Mesothelial cell of epicardium (in vitro differentiated cells): ENCODE results near the gene NAALADL2. TPM values are rescaled to one million over a fixed set of nuclear protein-coding genes. Genes with fewer than 3 reads are reported as not detected.

Experiments
- DNase-seq, 2 experiments: peaks; one replicate each; pipeline ENCODE4 v3.0.0; 2021; ENCODE audit warnings: low spot score in 2 of 2; ENCODE audit not compliant: unreplicated experiment in 2 of 2
- H3K27ac Mint-ChIP-seq: 2 replicates; pipeline ENCODE4 v1.8.0; 2021; ENCODE audit warnings: mixed read lengths
- H3K27me3 Mint-ChIP-seq: 2 replicates; pipeline ENCODE4 v1.8.0; 2021; ENCODE audit warnings: low read depth, mixed read lengths
- H3K36me3 Mint-ChIP-seq: 2 replicates; pipeline ENCODE4 v1.8.0; 2021; ENCODE audit warnings: mixed read lengths
- H3K4me1 Mint-ChIP-seq: 2 replicates; pipeline ENCODE4 v1.8.0; 2021; ENCODE audit warnings: mixed read lengths
- H3K4me3 Mint-ChIP-seq: 2 replicates; pipeline ENCODE4 v1.8.0; 2021; ENCODE audit warnings: mild to moderate bottlenecking, moderate library complexity, mixed read lengths
- H3K9me3 Mint-ChIP-seq: 2 replicates; pipeline ENCODE4 v1.8.0; 2021; ENCODE audit warnings: mixed read lengths
- CTCF ChIP-seq: fragments of 200-600 bp; sonication (generic); IDR thresholded peaks from one replicate; pipeline ENCODE4 v1.5.0; 2021; ENCODE audit warnings: antibody characterized with exemption; ENCODE audit not compliant: unreplicated experiment
- total RNA-seq: library from RNA; stranded (reverse); gene quantifications from 3 replicates; pipeline ENCODE4 v1.2.1, GENCODE V29; 2021

Gene NAALADL2
- total RNA-seq, 1 donor from 2014 or later: 27.9 TPM

DNA sequence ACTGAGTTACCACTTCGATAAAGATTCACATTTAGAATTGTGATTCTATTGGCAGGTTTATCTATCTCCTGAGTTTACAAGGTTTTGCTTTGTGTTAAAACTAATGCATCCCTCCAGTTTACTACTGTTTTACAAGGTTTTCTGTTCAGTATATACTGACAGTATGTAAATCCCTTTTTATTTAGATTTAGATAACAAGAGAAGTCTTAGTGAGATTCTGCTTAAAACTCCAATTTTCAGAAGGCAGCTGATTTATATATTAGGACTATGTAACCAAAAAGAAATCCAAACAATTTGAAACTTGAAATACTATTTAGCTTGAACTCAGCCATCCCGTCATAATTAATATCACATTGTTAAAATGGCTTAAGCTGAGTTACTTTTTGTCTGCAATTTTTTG, 619.2 kb downstream of the NAALADL2 start:
- Mint-ChIP-seq H3K4me1 (peaks cover 7% of the 10 kb centered on the region), H3K27me3 (peaks cover 8% of the 10 kb centered on the region), H3K4me3 (no peak overlapping the region), H3K27ac (no peak overlapping the region), H3K9me3 (no peaks in the 10 kb centered on the region), H3K36me3 (no peaks in the 10 kb centered on the region)
- no peak for TF ChIP-seq CTCF
- DNase-seq: no peak

DNA sequence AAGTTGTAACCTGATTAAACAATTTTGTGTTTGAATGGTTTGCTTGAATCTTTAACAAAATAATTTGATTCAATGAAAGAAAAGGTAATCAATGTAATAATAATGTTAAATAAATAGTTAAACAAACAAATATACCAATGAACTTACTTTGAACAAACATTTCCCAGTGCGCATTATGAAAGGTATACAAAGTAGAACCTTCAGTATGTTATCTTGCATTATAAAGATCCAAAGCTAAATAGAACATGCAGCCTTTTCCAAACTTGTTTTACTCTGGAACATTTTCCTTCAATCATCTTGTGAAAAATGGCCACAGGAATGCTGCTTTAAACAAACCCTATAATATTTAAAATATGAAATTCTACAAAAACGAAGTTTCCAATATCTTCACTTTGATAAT, 620.0 kb downstream of the NAALADL2 start:
- Mint-ChIP-seq H3K27me3 (peaks cover 8% of the 10 kb centered on the region), H3K4me1 (peaks cover 7% of the 10 kb centered on the region), H3K9me3 (no peaks in the 10 kb centered on the region), H3K4me3 (no peak overlapping the region), H3K36me3 (no peaks in the 10 kb centered on the region), H3K27ac (no peak overlapping the region)
- no peak for TF ChIP-seq CTCF
- no peak for DNase-seq

- no peak for TF ChIP-seq CTCF
- H3K4me3 Mint-ChIP-seq: no peak overlapping the region
Observed at GRCh38 chr3:175479800-175480199, 620.7 kb downstream of the NAALADL2 start.

GRCh38 chr3:175484666-175485065, 625.5 kb downstream of the NAALADL2 start:
- Mint-ChIP-seq H3K36me3 (no peaks in the 10 kb centered on the region), H3K9me3 (no peaks in the 10 kb centered on the region)
- TF ChIP-seq CTCF: no peak

More at GRCh38 chr3:175479800-175480199, 620.7 kb downstream of the NAALADL2 start:
- H3K36me3 Mint-ChIP-seq: no peaks in the 10 kb centered on the region
- peaks cover 6% of the 10 kb centered on the region for H3K27me3 Mint-ChIP-seq
- H3K4me1 Mint-ChIP-seq: peaks cover 7% of the 10 kb centered on the region
- no peak for DNase-seq
- no peak overlapping the region for H3K27ac Mint-ChIP-seq
- no peaks in the 10 kb centered on the region for H3K9me3 Mint-ChIP-seq

DNA sequence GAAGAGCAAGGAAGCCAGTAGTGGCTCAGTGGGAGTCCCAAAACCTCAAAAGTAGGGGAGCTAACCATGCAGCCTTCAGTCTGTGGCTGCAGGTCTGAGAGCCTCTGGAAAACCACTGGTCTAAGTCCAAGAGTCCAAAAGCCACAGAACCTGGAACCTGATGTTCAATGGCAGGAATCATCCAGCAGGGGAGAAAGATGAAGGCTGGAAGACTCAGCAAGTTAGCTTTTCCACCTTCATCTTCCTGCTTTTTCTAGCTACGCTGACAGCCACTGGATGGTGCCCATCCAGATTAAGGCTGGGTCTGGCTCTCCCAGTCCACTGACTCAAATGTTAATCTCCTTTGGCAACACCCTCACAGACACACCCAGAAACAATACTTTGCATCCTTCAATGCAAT, 626.3 kb downstream of the NAALADL2 start:
- Mint-ChIP-seq H3K4me3 (no peak overlapping the region), H3K4me1 (peaks cover 2% of the 10 kb centered on the region), H3K36me3 (no peaks in the 10 kb centered on the region), H3K9me3 (no peaks in the 10 kb centered on the region), H3K27me3 (no peaks in the 10 kb centered on the region), H3K27ac (no peak overlapping the region)
- DNase-seq: no peak
- TF ChIP-seq CTCF: no peak

More at GRCh38 chr3:175484666-175485065, 625.5 kb downstream of the NAALADL2 start:
- no peak overlapping the region for H3K4me3 Mint-ChIP-seq
- peaks cover 2% of the 10 kb centered on the region for H3K4me1 Mint-ChIP-seq
- no peaks in the 10 kb centered on the region for H3K27me3 Mint-ChIP-seq
- H3K27ac Mint-ChIP-seq: no peak overlapping the region
- no peak for DNase-seq

DNA sequence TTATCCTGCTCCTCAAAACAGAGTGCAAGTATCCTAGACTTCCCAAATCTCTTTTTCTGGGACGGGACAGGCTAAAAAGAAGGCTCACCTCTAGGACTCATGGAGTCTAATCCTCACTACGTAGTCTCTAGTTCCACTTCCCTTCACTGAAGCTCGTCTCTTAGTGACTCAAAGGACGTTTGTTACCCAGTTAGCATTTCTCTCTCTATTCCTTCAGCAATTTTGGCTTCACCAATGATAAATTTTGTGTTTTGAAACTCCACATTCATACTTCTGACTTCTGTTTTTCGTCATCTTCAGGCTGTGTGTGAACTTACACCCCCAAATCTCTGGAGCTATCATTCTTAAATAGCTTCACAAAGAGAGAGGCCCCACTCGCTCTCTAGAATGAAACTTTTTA, 627.1 kb downstream of the NAALADL2 start:
- Mint-ChIP-seq H3K4me3 (no peak overlapping the region), H3K4me1 (peaks cover 2% of the 10 kb centered on the region), H3K36me3 (no peaks in the 10 kb centered on the region), H3K27me3 (no peaks in the 10 kb centered on the region), H3K27ac (no peak overlapping the region), H3K9me3 (no peaks in the 10 kb centered on the region)
- DNase-seq: no peak
- TF ChIP-seq CTCF: no peak
